SU-DHL-6 (cell line): Measurements from ENCODE around the gene CPLX1.

Source experiments
- H2AFZ ChIP-seq: fragments of 200-600 bp; sonication (generic); 2 replicates; pipeline ENCODE4 v1.6.1; 2014; ENCODE audit warnings: low read depth, mild to moderate bottlenecking, moderate library complexity, mixed read lengths, antibody characterized with exemption, low read length; ENCODE audit not compliant: severe bottlenecking
- H3F3A ChIP-seq: fragments of 200-600 bp; shearing (Covaris generic); 2 replicates; pipeline ENCODE4 v1.6.0; 2016; ENCODE audit warnings: antibody characterized with exemption, mild to moderate bottlenecking; ENCODE audit not compliant: insufficient read depth
- H3K27ac ChIP-seq: fragments of 200-600 bp; sonication (generic); 2 replicates; pipeline ENCODE4 v1.5.1; 2016; ENCODE audit warnings: low read depth, mild to moderate bottlenecking, low read length, moderate library complexity, mixed read lengths
- H3K27me3 ChIP-seq: fragments of 200-600 bp; sonication (generic), shearing (Covaris generic); 2 replicates; pipeline ENCODE4 v1.6.0; 2014; ENCODE audit warnings: mild to moderate bottlenecking, low read length
- H3K36me3 ChIP-seq: fragments of 200-600 bp; sonication (generic); 2 replicates; pipeline ENCODE4 v1.6.1; 2014; ENCODE audit warnings: mild to moderate bottlenecking, low read length, mixed read lengths
- H3K4me2 ChIP-seq: fragments of 300-600, 200-600 bp; shearing (Covaris generic), sonication (generic); 2 replicates; pipeline ENCODE4 v1.6.0; 2014; ENCODE audit warnings: low read length, low read depth, mild to moderate bottlenecking; ENCODE audit not compliant: poor library complexity, severe bottlenecking
- H3K4me3 ChIP-seq: fragments of 200-600 bp; sonication (generic); 2 replicates; pipeline ENCODE4 v1.5.1; 2014; ENCODE audit warnings: antibody characterized with exemption, low read length, mild to moderate bottlenecking, mixed read lengths; ENCODE audit not compliant: insufficient read depth, poor library complexity, severe bottlenecking
- H3K79me2 ChIP-seq: fragments of 200-600 bp; sonication (generic); 2 replicates; pipeline ENCODE4 v1.6.1; 2014; ENCODE audit warnings: mild to moderate bottlenecking, low read length, moderate library complexity; ENCODE audit not compliant: insufficient read depth
- H3K9ac ChIP-seq: fragments of 200-600 bp; sonication (generic); 2 replicates; pipeline ENCODE4 v1.7.0; 2014; ENCODE audit warnings: mild to moderate bottlenecking, low read length
- H3K9me2 ChIP-seq: fragments of 200-600 bp; sonication (generic); replicated peaks from 2 replicates; pipeline ENCODE4 v1.6.1; 2014; ENCODE audit warnings: low read length; ENCODE audit not compliant: insufficient read depth
- H3K9me3 ChIP-seq: fragments of 200-600 bp; sonication (generic); 2 replicates; pipeline ENCODE4 v1.6.1; 2014; ENCODE audit warnings: low read length, mixed read lengths; ENCODE audit not compliant: insufficient read depth
- H4K20me1 ChIP-seq: fragments of 200-600 bp; sonication (generic); 2 replicates; pipeline ENCODE4 v1.6.1; 2014; ENCODE audit warnings: low read depth, mild to moderate bottlenecking, antibody characterized with exemption, low read length, moderate library complexity, mixed read lengths
- EZH2phosphoT487 ChIP-seq: fragments of 200-600 bp; sonication (generic), shearing (Covaris generic); conservative IDR thresholded peaks from 2 replicates; pipeline ENCODE4 v1.6.1; 2018; ENCODE audit warnings: mild to moderate bottlenecking, antibody characterized with exemption, low read length, moderate library complexity, mixed read lengths
- TF ChIP-seq, protein P1 (sequence below): fragments of 200-600 bp; sonication (generic); IDR thresholded peaks from one replicate; pipeline ENCODE4 v1.5.1; 2017; ENCODE audit warnings: antibody characterized with exemption, mild to moderate bottlenecking, low read length, moderate library complexity; ENCODE audit not compliant: insufficient read depth, poor library complexity, severe bottlenecking

CPLX1 gene

GRCh38 chr4:815464-816146 is 10.3 kb downstream of the CPLX1 start:
- Histone ChIP-seq H3K36me3 (no peaks in the 10 kb centered on the region), H3K4me3 (no peak overlapping the region), H3K4me2 (no peak overlapping the region), H3K9ac (no peak overlapping the region), H3K27me3 (no peaks in the 10 kb centered on the region), H3F3A (0 out of 2 replicates have a peak, but pooled peaks cover 3% of the 10 kb centered on the region), H3K9me3 (no peaks in the 10 kb centered on the region), H3K9me2 (no peaks in the 10 kb centered on the region), H3K27ac (no peak overlapping the region), H4K20me1 (no peaks in the 10 kb centered on the region), H3K79me2 (no peaks in the 10 kb centered on the region), H2AFZ (no peak overlapping the region)
- TF ChIP-seq, protein P1, sequence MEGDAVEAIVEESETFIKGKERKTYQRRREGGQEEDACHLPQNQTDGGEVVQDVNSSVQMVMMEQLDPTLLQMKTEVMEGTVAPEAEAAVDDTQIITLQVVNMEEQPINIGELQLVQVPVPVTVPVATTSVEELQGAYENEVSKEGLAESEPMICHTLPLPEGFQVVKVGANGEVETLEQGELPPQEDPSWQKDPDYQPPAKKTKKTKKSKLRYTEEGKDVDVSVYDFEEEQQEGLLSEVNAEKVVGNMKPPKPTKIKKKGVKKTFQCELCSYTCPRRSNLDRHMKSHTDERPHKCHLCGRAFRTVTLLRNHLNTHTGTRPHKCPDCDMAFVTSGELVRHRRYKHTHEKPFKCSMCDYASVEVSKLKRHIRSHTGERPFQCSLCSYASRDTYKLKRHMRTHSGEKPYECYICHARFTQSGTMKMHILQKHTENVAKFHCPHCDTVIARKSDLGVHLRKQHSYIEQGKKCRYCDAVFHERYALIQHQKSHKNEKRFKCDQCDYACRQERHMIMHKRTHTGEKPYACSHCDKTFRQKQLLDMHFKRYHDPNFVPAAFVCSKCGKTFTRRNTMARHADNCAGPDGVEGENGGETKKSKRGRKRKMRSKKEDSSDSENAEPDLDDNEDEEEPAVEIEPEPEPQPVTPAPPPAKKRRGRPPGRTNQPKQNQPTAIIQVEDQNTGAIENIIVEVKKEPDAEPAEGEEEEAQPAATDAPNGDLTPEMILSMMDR: no peak
- no peak for TF ChIP-seq EZH2phosphoT487

DNA sequence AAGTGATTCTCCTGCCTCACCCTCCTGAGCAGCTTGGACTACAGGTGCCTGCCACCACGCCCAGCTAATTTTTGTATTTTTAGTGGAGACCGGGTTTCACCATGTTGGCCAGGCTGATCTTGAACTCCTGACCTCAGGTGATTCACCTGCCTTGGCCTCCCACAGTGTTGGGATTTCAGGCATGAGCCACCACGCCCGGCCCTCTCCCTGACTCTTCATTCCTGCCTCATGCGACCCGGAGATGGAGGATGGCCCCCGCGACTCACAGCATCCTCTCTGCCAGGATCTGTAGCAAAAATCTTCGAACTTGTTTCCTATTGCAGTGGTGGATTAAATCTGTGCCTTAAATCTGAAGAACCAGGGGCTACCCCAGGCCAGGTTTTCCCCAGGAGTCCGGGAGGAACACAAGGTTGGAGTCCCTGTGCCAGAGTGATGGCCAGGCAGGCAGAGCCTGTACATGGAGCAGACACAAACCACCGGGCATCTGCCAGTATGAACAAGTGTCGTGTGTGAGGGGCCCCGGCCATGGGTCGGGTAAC is 11.5 kb downstream of the CPLX1 start:
- H3K27ac ChIP-seq: no peak overlapping the region
- H3K79me2 ChIP-seq: no peaks in the 10 kb centered on the region
- 0 out of 2 replicates have a peak, but pooled peaks cover 3% of the 10 kb centered on the region for H3F3A ChIP-seq
- H2AFZ ChIP-seq: no peak overlapping the region
- H3K36me3 ChIP-seq: no peaks in the 10 kb centered on the region
- no peak for TF ChIP-seq EZH2phosphoT487
- TF ChIP-seq, protein P1: no peak
- H3K4me2 ChIP-seq: no peak overlapping the region
- no peaks in the 10 kb centered on the region for H4K20me1 ChIP-seq
- H3K9me2 ChIP-seq: no peaks in the 10 kb centered on the region
- H3K9ac ChIP-seq: no peak overlapping the region
- no peaks in the 10 kb centered on the region for H3K27me3 ChIP-seq
- H3K4me3 ChIP-seq: no peak overlapping the region
- H3K9me3 ChIP-seq: no peaks in the 10 kb centered on the region

DNA sequence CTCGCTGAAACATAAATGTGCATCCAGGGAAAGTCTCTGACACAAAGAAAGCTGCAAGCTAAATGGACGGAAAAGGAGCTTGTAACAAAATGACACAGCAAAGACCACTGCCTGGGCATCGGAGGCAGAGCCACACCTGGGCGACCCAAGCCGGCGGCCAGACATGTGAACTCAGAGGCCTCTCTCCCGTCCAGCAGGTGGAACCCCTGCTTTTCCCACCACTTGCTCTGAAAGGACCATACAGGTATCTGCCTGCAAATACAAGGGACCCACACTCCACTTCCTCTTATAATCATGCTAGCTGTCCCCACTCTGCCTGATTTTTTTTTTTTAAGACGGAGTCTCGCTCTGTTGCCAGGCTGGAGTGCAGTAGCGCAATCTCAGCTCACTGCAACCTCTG is 12.0 kb downstream of the CPLX1 start:
- TF ChIP-seq EZH2phosphoT487: no peak
- Histone ChIP-seq H3F3A (0 out of 2 replicates have a peak, but pooled peaks cover 3% of the 10 kb centered on the region), H3K36me3 (no peaks in the 10 kb centered on the region), H4K20me1 (no peaks in the 10 kb centered on the region), H2AFZ (no peak overlapping the region), H3K4me2 (no peak overlapping the region), H3K27ac (no peak overlapping the region), H3K79me2 (no peaks in the 10 kb centered on the region), H3K9me3 (no peaks in the 10 kb centered on the region), H3K4me3 (no peak overlapping the region), H3K9ac (no peak overlapping the region), H3K27me3 (no peaks in the 10 kb centered on the region), H3K9me2 (no peaks in the 10 kb centered on the region)
